Measurements from ENCODE around the gene FANCE.

FANCE gene

GRCh38 chr6:35441205-35441604, 10.9 kb upstream of the FANCE start:
- Histone ChIP-seq H2AFZ (ENCODE audit: low read depth) (no peak overlapping the region), H4K20me1 (ENCODE audit: insufficient read depth) (no peaks in the 10 kb centered on the region), H3K4me3 (IDR thresholded peaks at IDR 0.05; ENCODE audit: insufficient read depth, low read depth, low read length) (no peak overlapping the region), H3K27me3 (ENCODE audit: insufficient read depth, low read depth) (no peaks in the 10 kb centered on the region), H3K36me3 (ENCODE audit: insufficient read depth) (no peaks in the 10 kb centered on the region), H3K4me2 (no peak overlapping the region), H3K4me1 (ENCODE audit: low read depth, poor library complexity, severe bottlenecking) (peaks cover 10% of the 10 kb centered on the region), H3K79me2 (ENCODE audit: insufficient read depth, low read depth) (no peaks in the 10 kb centered on the region), H3K9ac (no peak overlapping the region), H3K27ac (no peak overlapping the region)
- no peak for TF ChIP-seq CTCF (conservative IDR thresholded peaks at IDR 0.05; ENCODE audit: low read depth, low read length)

GRCh38 chr6:35441642-35442041, 10.5 kb upstream of the FANCE start:
- Histone ChIP-seq H3K4me3 (IDR thresholded peaks at IDR 0.05; ENCODE audit: insufficient read depth, low read depth, low read length) (no peak overlapping the region), H4K20me1 (ENCODE audit: insufficient read depth) (no peaks in the 10 kb centered on the region), H3K27me3 (ENCODE audit: insufficient read depth, low read depth) (no peaks in the 10 kb centered on the region)

GRCh38 chr6:35442693-35443092, 9.4 kb upstream of the FANCE start:
- Histone ChIP-seq H3K79me2 (ENCODE audit: insufficient read depth, low read depth) (no peaks in the 10 kb centered on the region), H3K9ac (no peak overlapping the region), H3K4me1 (ENCODE audit: low read depth, poor library complexity, severe bottlenecking) (peaks cover 10% of the 10 kb centered on the region), H3K4me2 (no peak overlapping the region), H3K36me3 (ENCODE audit: insufficient read depth) (no peaks in the 10 kb centered on the region), H3K27me3 (ENCODE audit: insufficient read depth, low read depth) (no peaks in the 10 kb centered on the region), H2AFZ (ENCODE audit: low read depth) (no peak overlapping the region), H3K27ac (no peak overlapping the region), H3K4me3 (IDR thresholded peaks at IDR 0.05; ENCODE audit: insufficient read depth, low read depth, low read length) (no peak overlapping the region), H4K20me1 (ENCODE audit: insufficient read depth) (no peaks in the 10 kb centered on the region)
- TF ChIP-seq CTCF (conservative IDR thresholded peaks at IDR 0.05; ENCODE audit: low read depth, low read length) = no peak

More at GRCh38 chr6:35441642-35442041, 10.5 kb upstream of the FANCE start:
- Histone ChIP-seq H3K4me1 (ENCODE audit: low read depth, poor library complexity, severe bottlenecking) (peaks cover 10% of the 10 kb centered on the region), H2AFZ (ENCODE audit: low read depth) (no peak overlapping the region), H3K4me2 (no peak overlapping the region), H3K27ac (no peak overlapping the region), H3K9ac (no peak overlapping the region), H3K79me2 (ENCODE audit: insufficient read depth, low read depth) (no peaks in the 10 kb centered on the region), H3K36me3 (ENCODE audit: insufficient read depth) (no peaks in the 10 kb centered on the region)
- no peak for TF ChIP-seq CTCF (conservative IDR thresholded peaks at IDR 0.05; ENCODE audit: low read depth, low read length)

GRCh38 chr6:35443341-35444030, 8.7 kb upstream of the FANCE start:
- no peak for TF ChIP-seq CTCF (conservative IDR thresholded peaks at IDR 0.05; ENCODE audit: low read depth, low read length)
- Histone ChIP-seq H3K4me1 (ENCODE audit: low read depth, poor library complexity, severe bottlenecking) (peaks cover 10% of the 10 kb centered on the region), H3K79me2 (ENCODE audit: insufficient read depth, low read depth) (no peaks in the 10 kb centered on the region), H3K4me2 (no peak overlapping the region), H3K27me3 (ENCODE audit: insufficient read depth, low read depth) (no peaks in the 10 kb centered on the region), H3K9ac (no peak overlapping the region), H3K4me3 (IDR thresholded peaks at IDR 0.05; ENCODE audit: insufficient read depth, low read depth, low read length) (no peak overlapping the region), H3K27ac (no peak overlapping the region), H2AFZ (ENCODE audit: low read depth) (no peak overlapping the region), H3K36me3 (ENCODE audit: insufficient read depth) (no peaks in the 10 kb centered on the region), H4K20me1 (ENCODE audit: insufficient read depth) (no peaks in the 10 kb centered on the region)

Measured in KMS-11 (cell line).